Erythroblast (primary cell): ENCODE results near the gene FES.

Source experiments
- GATA1 ChIP-seq: IDR thresholded peaks from 2 replicates; pipeline ENCODE4 v1.6.1; 2011; ENCODE audit warnings: low read depth, mild to moderate bottlenecking, control low read depth, low read length, moderate library complexity
- POLR2A ChIP-seq: IDR thresholded peaks from 2 replicates; pipeline ENCODE4 v1.6.1; 2011; ENCODE audit warnings: mild to moderate bottlenecking, low read length

GRCh38 chr15:90887037-90887481 lies 2.8 kb downstream of the FES start:
- no peak for TF ChIP-seq POLR2A
- no peak for TF ChIP-seq GATA1
